GM21390 (cell line): ENCODE results near the gene TEX264.

Experiments used
- ATAC-seq: cut with Tn5 transposase; IDR thresholded peaks from one replicate; pipeline ENCODE4 v1.9.1; 2021; ENCODE audit not compliant: unreplicated experiment

TEX264 gene

DNA sequence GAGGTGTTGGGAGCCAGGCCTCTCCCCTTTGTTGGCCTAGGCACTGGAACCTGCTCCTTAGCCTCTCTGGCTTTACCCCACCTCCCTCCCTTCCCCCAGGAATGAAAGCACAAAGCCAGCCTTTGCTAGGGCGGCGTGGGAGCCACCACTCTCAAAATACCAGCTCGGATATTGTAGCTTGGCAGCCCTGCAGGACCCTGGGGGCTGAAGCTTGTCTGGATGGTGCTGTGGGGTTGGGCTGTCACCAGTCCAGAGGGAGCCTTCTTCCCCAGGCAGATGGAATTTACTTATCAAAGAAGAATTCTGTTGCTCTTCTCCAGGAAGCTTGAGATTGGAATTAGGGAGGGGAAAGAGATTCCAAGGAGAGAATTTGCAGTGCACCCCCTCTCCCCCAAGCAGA, 20.9 kb downstream of the TEX264 start:
- ATAC-seq = no peak

DNA sequence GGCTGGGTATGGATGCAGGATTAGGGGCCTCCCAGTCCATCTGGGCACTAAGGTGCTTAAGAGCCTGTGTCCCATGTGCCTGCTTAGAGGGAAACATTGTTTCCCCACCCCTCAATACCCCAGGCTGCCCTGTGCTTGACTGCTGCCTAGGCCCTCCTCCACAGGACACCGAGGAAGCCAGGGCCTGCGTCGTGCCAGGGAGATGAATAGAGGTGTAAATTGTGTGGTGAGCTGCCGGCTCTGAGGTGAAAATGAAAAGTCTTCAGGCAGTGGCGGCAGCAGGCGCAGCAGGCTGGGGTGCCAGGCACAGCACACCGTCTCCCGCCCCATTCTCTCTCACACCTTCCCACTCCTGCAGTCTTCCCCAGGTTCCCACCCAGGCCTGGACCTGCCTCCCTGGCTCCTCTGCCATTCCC, 21.9 kb downstream of the TEX264 start:
- no peak for ATAC-seq

DNA sequence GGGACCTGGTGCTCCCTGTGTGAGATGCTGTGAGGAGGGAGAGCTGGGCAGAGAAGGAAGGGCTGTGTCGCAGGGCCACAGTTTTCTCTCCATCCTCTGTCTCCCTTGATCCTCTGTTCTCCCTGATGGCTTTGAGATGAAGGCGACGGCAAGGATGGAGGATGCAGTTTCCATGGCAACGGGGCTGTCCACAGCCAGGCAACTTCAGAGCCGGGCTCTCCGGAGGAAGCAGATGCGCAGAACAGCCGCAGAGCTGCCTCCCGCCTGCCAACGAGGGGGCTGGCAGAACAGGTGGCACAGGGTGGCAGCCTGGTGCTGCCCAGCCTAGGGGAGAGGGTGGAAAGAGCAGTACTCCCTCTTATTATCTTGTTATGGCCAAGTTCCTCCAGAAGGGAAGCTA, 25.9 kb downstream of the TEX264 start:
- ATAC-seq = no peak

DNA sequence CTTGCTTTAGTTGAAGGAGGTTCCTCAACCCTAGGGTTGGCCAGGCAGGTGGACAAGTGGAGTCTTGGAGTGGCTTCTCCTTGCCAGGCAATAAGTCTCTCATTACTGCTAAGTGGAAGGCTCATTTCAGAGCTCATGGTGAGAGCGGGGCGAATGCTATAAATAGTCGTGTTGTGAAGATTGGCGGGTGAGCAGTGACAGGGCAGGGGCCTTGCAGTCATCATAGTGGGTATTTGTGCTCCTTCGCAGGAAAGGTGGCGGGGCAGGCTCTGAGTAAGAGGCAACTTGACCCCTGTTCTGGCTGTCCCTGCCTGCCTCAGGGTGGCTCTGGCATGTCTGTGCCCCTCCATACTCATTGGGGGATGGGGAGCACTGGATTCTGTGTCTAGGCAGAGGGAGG, 27.2 kb downstream of the TEX264 start:
- no peak for ATAC-seq

DNA sequence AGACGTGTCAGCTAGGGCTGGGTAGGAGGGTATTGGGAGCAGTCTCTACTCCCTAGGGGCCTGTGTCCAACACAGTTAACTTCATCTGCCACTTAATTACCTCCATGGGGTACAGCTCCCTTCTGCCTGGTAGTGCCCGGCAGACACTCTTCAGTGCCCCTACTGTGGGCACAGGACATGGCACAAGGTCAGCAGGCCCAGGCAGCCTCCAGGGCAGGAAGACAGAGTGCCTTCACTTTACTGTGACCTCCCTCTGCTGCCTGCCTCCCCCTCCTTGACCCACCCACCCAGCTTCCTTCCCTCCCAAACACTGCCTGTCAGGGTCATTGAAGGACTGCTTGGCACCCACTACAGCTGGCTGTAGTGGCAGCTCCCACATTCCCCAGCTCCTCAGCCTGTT, 29.4 kb downstream of the TEX264 start:
- no peak for ATAC-seq

DNA sequence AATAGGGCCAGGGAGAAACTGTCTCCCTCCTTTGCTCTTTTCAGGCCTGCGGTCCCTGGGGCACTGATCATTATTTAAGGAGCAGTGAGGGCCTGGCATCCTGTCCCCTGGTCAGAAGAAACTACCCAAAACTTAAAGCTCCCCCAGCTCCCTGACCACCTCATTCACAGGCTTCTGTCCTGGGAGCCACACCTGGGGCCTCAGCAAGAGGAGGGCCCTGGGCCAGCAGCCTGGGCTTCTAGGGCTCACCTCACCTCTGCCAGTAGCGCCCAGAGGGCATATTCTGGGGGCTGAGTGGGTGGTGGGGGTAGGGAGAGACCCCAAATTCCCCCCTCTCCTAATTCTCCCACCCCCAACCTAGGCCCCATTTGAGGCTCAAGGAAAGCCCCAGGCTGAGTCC, 31.1 kb downstream of the TEX264 start:
- no peak for ATAC-seq

DNA sequence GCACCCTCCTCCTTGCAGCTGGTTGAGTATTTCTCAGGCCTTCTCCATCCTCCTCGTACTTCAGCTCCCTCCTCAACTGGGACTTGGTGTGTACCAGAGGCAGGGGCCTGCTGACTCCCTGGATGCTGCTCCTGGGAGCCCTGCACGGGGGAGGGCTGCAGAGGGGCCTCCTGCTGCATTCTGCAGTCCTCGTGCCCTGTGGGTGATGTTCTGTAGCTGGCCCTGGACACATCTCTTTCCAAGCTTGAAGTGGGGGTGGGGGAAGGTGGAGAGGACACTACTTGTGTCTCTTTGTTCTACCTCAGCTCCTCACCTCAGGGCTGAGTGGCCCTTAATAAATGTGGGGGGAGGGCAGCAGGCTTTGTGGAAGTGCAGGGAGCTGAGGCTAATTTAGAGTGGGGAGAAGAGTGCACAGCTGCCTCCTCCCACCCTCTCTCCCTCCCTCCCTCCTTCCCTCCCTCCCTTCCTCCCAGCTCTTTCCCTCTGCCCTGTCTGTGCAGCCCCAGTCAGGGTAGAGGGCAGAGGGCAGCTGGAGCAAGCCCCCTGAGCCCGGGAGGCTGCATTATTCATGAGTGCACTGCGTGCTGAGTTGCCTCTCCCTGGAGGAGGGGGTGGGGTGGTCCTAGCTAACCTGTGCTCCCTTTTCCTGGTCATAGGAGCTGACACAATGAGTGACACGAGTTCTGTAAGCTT, 32.2 kb downstream of the TEX264 start:
- ATAC-seq = no peak

DNA sequence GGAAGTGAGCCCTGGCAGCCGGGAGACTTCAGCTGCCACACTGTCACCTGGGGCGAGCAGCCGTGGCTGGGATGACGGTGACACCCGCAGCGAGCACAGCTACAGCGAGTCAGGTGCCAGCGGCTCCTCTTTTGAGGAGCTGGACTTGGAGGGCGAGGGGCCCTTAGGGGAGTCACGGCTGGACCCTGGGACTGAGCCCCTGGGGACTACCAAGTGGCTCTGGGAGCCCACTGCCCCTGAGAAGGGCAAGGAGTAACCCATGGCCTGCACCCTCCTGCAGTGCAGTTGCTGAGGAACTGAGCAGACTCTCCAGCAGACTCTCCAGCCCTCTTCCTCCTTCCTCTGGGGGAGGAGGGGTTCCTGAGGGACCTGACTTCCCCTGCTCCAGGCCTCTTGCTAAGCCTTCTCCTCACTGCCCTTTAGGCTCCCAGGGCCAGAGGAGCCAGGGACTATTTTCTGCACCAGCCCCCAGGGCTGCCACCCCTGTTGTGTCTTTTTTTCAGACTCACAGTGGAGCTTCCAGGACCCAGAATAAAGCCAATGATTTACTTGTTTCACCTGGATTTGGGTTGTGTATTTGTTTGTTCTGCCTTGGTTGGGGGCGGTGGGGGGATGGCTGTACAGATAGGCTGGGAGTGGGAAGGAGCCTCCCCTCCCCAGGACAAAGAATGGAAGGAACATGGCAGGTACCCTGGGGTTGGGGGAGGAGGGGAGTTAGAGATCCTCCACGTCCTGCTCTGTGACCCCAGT, 32.9 kb downstream of the TEX264 start:
- ATAC-seq = no peak

DNA sequence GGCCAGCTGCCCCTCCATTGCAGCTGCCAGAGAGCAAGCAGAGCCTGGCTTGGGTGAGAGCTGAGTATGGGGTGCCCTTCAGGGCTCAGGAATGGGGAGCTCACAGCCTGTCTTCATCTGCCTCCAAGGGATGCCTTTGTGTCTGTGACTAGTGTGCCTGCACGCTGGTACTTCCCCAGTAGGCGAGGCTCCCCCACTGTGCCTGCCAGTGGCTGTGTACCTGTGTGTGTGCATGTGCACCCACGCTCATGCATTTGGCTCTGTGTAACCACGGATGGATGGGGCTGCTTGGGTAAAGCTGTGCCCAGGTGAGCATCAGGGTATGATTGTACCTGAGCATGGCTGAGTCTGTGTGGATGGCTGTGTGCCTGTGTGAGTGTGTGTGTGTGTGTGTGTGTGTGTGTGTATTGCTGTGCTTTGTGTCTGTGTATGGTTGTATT, 33.5 kb downstream of the TEX264 start:
- ATAC-seq = no peak

DNA sequence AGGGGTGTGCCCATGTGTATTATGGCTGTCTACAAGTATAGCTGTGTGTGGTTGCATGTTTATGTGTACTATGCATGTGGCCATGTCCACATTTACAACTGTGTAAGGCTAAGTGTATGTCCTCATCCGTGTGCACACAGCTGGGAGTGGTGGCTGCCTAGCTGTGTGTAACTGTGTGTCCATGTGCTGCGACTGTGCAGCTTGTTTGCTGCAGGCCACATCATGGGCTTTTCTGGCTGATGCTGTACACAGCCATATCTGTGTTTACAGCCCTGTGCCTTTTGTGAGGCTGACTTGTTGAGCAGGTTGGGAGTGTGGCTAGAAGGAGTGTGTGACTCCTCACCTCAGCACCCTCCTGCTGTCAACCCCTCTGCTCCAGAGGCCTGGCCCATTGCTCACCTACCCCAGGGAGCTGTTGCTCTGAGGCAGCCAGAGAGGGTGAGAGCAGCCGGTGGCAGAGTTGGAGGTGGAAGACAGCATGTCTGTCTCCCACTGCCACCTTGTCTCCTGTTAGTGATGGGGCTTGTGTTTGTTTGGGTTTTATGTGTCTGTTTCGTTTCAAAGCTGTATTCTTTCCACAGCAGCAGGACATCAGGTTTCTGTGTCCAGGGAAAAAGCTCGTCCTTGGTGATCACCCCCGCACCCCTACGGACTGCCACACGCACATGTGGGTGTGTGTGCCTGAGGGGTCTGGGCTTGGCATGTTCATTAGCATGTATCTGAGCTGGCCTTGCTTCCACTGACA, 34.4 kb downstream of the TEX264 start:
- ATAC-seq = no peak

DNA sequence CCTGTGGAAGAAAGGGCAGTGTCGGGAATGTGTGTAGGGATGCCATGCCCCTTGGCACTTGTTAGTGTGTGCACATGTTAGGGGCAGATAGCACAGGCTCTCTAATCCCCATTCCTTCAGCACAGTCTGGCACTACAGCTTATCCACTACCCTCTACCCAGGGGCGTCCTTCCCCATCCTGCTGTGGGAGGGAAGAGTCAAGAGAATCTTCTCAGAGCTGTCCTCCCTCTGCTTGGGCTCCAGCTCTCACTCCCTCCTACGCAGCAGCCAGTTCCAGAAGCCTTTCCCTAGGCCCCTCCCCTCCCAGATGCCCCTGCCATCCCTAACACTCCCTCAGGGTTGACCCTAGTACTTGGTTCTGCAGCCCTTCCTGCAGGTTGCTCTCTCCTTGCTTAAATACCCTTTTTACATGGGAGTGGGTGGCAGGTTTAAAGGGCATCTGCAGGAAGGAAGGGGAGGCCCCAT, 35.0 kb downstream of the TEX264 start:
- ATAC-seq = no peak

DNA sequence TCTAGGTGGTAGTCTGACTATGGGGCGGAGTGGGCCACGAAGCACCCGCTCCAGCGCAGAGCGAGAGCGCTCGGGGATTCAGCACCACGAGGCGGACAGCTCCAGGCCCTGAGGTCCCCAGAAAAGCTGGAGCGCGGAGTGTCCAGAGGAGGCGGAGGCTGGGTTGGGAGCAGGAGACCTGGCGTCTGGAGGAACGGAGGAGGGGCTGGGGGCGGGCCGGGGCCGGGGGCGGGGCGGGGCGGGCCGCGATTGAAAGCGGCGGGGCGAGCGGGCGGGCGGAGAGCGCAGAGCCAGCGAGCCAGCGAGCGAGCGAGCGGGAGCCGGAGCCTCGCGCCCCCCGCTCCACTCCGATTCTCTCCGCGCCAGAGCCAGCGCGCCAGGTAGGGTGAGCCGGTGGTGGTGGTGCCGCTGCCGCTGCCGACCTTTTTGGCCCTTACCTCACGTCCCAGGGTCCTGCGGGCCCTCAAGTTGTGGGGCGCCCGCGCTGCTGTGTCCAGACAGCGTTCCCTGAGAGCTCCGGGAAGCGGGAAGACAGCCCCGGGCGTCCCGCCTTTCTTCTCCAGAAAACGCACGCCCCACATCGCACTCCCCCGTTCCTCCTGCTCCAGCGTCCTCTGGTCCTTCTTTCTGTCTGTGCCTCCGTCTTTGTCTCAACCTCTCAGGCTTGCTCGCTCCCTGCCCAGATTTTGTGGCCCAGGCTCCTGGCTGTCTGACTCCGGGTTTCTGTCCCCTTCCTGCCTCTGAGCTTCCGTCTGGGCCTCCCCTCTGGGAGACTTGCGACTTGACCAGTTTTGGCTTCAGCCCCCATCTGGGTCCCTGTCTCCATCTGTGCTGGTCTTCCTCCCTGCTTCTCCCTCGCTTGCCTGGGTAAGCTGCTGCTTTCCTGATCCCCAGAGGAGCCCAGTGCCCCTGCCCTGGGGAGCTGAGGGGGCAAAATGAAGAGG, 36.0 kb downstream of the TEX264 start, which contains the start of gene GRM2:
GRM2 (plus strand) TSS at position 281 of the 944 bp plus-strand sequence. CDS start 1,916 bp downstream, outside the sequence.
- no peak for ATAC-seq

DNA sequence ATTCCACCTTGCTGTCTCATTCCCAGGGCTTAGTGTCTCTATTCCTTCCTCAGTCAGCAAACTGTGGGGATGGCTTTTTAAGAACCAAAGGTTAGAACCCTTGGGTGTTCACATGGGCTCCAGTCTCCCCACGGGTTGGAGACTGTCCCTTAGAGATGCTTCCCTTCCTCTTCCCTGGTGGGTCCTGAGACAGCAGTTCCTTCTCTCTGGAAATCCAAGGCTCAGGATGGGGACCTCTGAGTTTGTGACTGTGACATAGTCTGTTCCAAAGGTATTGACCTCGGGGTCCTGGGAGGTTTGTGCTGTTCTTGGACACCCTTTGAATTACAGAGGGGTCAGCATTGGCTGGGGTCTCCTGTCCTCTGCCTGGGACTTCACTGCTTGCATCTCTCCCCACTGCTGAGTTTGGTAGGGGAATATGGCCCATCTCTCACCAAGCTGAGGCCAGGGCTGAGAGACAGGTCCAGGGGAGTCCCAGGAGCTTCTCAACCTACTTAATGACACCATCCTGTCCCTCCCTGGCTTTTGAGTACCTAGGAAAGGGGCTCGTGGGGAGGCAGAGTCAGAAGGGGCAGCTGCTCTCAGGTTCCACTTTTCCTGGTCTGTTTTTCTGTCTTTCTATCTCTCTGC, 37.3 kb downstream of the TEX264 start:
- ATAC-seq = no peak

DNA sequence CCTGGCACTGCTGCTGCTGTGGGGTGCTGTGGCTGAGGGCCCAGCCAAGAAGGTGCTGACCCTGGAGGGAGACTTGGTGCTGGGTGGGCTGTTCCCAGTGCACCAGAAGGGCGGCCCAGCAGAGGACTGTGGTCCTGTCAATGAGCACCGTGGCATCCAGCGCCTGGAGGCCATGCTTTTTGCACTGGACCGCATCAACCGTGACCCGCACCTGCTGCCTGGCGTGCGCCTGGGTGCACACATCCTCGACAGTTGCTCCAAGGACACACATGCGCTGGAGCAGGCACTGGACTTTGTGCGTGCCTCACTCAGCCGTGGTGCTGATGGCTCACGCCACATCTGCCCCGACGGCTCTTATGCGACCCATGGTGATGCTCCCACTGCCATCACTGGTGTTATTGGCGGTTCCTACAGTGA, 38.0 kb downstream of the TEX264 start:
- ATAC-seq = no peak

DNA sequence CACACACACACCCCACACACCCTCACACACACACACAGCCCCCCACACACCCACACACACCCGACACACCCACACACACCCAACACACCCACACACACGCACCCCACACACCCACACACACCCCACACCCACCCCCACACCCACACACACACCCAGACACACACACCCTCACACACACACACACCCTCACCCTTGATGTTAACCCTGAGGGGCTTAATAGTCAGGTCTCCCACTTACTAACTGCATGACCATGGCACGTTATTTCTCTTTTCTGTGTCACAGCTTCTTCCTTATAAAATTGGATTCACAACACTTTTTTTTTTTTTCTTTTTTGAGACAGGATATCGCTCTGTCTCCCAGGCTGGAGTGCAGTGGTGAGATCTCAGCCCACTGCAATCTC, 38.6 kb downstream of the TEX264 start:
- ATAC-seq = no peak

DNA sequence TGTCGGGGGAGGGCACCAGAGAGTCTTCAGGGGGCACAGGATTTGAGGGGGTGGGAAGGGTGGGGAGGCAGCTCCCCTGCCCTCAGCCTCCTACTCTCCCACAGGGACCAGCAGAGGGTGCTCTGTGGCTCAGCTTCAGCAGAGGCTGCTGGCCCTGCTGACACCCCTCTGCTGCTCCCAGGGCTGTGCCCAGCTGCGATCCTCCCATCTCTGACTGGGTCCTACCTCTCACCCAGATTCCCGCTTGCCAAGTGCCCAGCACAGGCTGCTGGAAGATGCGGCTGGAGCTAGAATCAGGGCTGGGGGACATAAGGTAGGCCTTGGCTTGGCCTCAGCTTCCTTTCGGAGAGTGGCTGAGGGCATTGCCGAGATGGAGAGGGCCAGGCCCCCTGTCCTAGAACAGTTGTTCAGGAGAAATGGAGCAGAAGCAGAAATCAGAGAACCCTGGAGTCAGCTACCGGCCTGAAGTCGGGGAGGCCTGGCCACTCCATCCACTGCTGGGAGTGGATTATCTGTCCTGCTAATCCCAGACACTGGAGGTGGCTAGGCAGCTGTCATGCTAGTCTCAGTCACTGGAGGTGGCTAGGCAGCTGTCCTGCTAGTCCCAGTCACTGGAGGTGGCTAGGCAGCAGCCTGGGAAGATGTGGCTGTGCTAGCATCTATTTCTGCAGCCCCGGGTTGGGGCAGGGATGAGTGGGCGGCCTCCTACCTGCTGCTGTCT, 39.7 kb downstream of the TEX264 start:
- no peak for ATAC-seq

DNA sequence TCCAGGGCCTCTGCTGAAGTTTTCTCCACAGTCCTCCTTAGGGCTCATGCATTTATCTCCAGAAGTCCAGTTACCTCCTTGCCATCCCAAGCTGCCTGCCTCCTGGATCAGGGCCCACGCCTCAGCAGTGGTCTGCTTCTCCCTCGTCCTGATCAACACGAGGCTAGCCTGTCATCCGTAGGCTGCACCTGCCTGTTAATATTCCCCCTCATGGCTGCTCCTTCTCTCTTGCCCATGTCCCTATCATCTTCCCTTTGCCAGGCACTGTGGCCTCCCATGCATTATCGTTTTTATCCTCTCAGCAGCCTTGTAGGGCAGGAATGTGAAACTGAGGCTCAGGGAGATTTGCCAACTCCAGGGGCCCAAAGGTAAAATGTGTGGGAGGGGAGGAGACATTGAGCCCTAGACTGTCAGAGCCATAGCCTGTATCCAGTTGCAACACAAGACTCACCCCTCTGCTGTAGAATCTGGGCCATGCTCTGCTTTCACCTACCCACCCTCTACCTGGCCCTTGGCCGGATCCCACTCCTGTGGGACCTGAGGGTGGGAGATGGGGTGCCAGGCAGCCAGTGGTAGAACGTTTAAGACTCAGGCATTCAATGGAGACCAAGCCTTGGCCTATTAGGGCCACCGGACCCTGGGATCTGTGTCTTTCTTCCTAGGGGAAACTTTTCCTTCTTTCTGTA, 40.4 kb downstream of the TEX264 start:
- ATAC-seq = no peak

DNA sequence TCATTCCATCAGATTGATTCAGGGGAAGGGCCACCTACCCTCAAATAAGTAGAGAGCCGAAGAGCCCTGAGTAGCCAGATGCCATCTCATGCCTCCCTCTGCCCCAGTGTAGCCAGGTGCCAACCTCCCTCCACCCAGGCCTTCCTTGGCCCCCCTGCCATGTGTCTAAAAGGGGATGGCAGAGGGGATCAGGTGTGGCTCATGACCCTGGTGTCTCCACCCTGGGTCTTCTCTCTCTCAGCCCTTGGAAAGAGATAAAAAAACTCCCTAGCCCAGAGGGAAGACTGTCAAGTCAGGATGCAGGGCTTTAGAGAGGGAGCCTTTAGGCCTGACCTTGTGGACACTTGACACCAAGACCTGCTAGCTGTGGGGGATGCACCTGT, 41.0 kb downstream of the TEX264 start:
- no peak for ATAC-seq

DNA sequence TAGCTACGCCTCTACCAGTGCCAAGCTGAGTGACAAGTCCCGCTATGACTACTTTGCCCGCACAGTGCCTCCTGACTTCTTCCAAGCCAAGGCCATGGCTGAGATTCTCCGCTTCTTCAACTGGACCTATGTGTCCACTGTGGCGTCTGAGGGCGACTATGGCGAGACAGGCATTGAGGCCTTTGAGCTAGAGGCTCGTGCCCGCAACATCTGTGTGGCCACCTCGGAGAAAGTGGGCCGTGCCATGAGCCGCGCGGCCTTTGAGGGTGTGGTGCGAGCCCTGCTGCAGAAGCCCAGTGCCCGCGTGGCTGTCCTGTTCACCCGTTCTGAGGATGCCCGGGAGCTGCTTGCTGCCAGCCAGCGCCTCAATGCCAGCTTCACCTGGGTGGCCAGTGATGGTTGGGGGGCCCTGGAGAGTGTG, 41.5 kb downstream of the TEX264 start:
- ATAC-seq = no peak
